B cell (primary cell): ENCODE results near the gene ZRANB3. TPM values are rescaled to one million over a fixed set of nuclear protein-coding genes. Genes with fewer than 3 reads are reported as not detected.

ENCODE experiments used
- ATAC-seq: fragments of 200-7000 bp; cut with Tn5 transposase; one replicate; pipeline ENCODE4 v1.10.0; 2021; ENCODE audit warnings: low read depth, mild to moderate bottlenecking, moderate number of reproducible peaks, moderate library complexity
- CTCF ChIA-PET: fragments of 350-600 bp; sonication (Branson Sonifier 250); formaldehyde crosslinking; loops from one replicate; lab custom pipeline; 2021; ENCODE audit warnings: antibody characterized with exemption, inconsistent platforms; lab: Charles Lee
- POLR2A ChIA-PET: fragments of 350-600 bp; sonication (Branson Sonifier 250); formaldehyde crosslinking; loops from one replicate; lab custom pipeline; 2021; ENCODE audit warnings: antibody characterized with exemption; lab: Charles Lee
- DNase-seq: peaks from one replicate; pipeline ENCODE4 v3.0.0; 2013
- H2AFZ ChIP-seq: 2 replicates; pipeline ENCODE4 v1.6.1; 2012; ENCODE audit warnings: mild to moderate bottlenecking, low read depth, low read length; ENCODE audit not compliant: insufficient read depth, poor library complexity, severe bottlenecking
- H3K27ac ChIP-seq, 2 donors: 1 replicate in 1 of 2; 2 replicates in 1 of 2; pipeline ENCODE4 v1.5.1; 2012 to 2013; ENCODE audit warnings: low read length in 2 of 2, mild to moderate bottlenecking in 2 of 2, moderate library complexity in 1 of 2
- H3K27me3 ChIP-seq, 4 experiments: fragments of 200-600 bp in 1 of 4; sonication (generic) in 1 of 4; replicated peaks in 1 of 4; 1 replicate in 2 of 4; 2 replicates in 2 of 4; pipeline versions ENCODE4 v1.6.1 to v1.7.0; 2013 to 2016; ENCODE audit warnings: low read length in 3 of 4, mild to moderate bottlenecking in 2 of 4, mixed read lengths in 1 of 4, moderate library complexity in 1 of 4; ENCODE audit not compliant: insufficient read depth in 4 of 4, control insufficient read depth in 3 of 4; ENCODE audit errors: control extremely low read depth in 1 of 4
- H3K36me3 ChIP-seq, 2 experiments: replicated peaks in 1 of 2; 1 replicate in 1 of 2; 2 replicates in 1 of 2; pipeline versions ENCODE4 v1.6.1 to v1.7.1; 2013; ENCODE audit warnings: low read length in 1 of 2; ENCODE audit not compliant: insufficient read depth in 2 of 2, control insufficient read depth in 1 of 2; ENCODE audit errors: control extremely low read depth in 1 of 2, extremely low read depth in 1 of 2
- H3K4me1 ChIP-seq, 2 donors: fragments of 200-600 bp in 1 of 2; sonication (generic) in 1 of 2; 1 replicate in 1 of 2; 2 replicates in 1 of 2; pipeline versions ENCODE4 v1.5.1 to v1.6.1; 2013 to 2017; ENCODE audit warnings: low read length in 2 of 2; ENCODE audit not compliant: control insufficient read depth in 2 of 2, insufficient read depth in 2 of 2
- H3K4me2 ChIP-seq: replicated peaks from 2 replicates; pipeline ENCODE3; 2012; ENCODE audit warnings: mild to moderate bottlenecking, low read depth, low read length; ENCODE audit not compliant: poor library complexity, severe bottlenecking
- H3K4me3 ChIP-seq, 5 experiments: fragments of 200-600 bp in 1 of 5; sonication (generic) in 1 of 5; 1 replicate in 3 of 5; 2 replicates in 2 of 5; pipeline versions ENCODE4 v1.5.1 to v1.7.0; 2011 to 2016; ENCODE audit warnings: low read length in 4 of 5, mild to moderate bottlenecking in 4 of 5, low read depth in 2 of 5, control low read depth in 1 of 5, moderate library complexity in 1 of 5; ENCODE audit not compliant: insufficient read depth in 1 of 5; ENCODE audit errors: control extremely low read depth in 1 of 5, extremely low read depth in 1 of 5
- H3K79me2 ChIP-seq: fragments of 200-600 bp; sonication (generic); one replicate; pipeline ENCODE4 v1.6.0; 2016; ENCODE audit warnings: low read length; ENCODE audit not compliant: control insufficient read depth, insufficient read depth
- H3K9ac ChIP-seq: fragments of 200-600 bp; sonication (generic); 2 replicates; pipeline ENCODE4 v1.6.1; 2017; ENCODE audit warnings: mild to moderate bottlenecking, low read length, moderate library complexity
- H3K9me3 ChIP-seq, 3 donors: one replicate each; pipeline versions ENCODE4 v1.6.1 to v1.7.1; 2013; ENCODE audit warnings: low read length in 2 of 3; ENCODE audit not compliant: control insufficient read depth in 2 of 3, insufficient read depth in 1 of 3; ENCODE audit errors: control extremely low read depth in 1 of 3
- H4K20me1 ChIP-seq: 2 replicates; pipeline ENCODE4 v1.6.0; 2012; ENCODE audit warnings: mild to moderate bottlenecking, low read length; ENCODE audit not compliant: insufficient read depth, control insufficient read depth, poor library complexity, severe bottlenecking
- H3K27ac Mint-ChIP-seq: one replicate; pipeline ENCODE4 v1.8.0; 2021; ENCODE audit warnings: mixed read lengths
- H3K27me3 Mint-ChIP-seq: one replicate; pipeline ENCODE4 v1.8.0; 2021; ENCODE audit warnings: mixed read lengths
- H3K4me1 Mint-ChIP-seq: one replicate; pipeline ENCODE4 v1.8.0; 2021; ENCODE audit warnings: mixed read lengths
- H3K4me3 Mint-ChIP-seq: one replicate; pipeline ENCODE4 v1.8.0; 2021; ENCODE audit warnings: mixed read lengths
- H3K9me3 Mint-ChIP-seq: one replicate; pipeline ENCODE4 v1.8.0; 2022; ENCODE audit warnings: mixed read lengths; ENCODE audit not compliant: insufficient read depth
- EZH2 ChIP-seq: IDR thresholded peaks from 2 replicates; pipeline ENCODE4 v1.6.1; 2012; ENCODE audit warnings: borderline replicate concordance, low read depth, mild to moderate bottlenecking, moderate library complexity, low read length; ENCODE audit not compliant: insufficient read depth, poor library complexity, severe bottlenecking
- WGBS: methylation state at CpG from one replicate; pipeline ENCODE4 v1.1.5; 2013; ENCODE audit warnings: missing lambda C conversion rate; ENCODE audit not compliant: insufficient coverage; 5-methylcytosine and 5-hydroxymethylcytosine counted together
- intact Hi-C: fragments of 100-400 bp; cut with micrococcal nuclease; formaldehyde crosslinking; loops from one replicate; pipeline ENCODE4 v1.10.0; 2022
- polyA plus RNA-seq: library from polyadenylated mRNA; depleted of rRNA; stranded (reverse); fragments of >200 nt; gene quantifications from 2 replicates; pipeline ENCODE4 v1.2.3, GENCODE V29; 2012
- total RNA-seq, 2 donors: library from RNA; stranded (reverse); fragments of 120-200 nt in 1 of 2; gene quantifications; 1 replicate in 1 of 2; 2 replicates in 1 of 2; pipeline versions ENCODE4 v1.2.3 to v1.2.4, GENCODE V29; 2013 to 2022
- TF ChIP-seq, protein P1 (sequence below): fragments of 200-600 bp; IDR thresholded peaks from one replicate; pipeline ENCODE4 v1.8.0; 2022; ENCODE audit warnings: antibody characterized with exemption, mild to moderate bottlenecking

The ZRANB3 gene
- total and polyA plus RNA-seq, 2 donors (not counting 1 experiment from before 2014, with no cell fraction given) = 2.4 to 9.8 TPM

DNA sequence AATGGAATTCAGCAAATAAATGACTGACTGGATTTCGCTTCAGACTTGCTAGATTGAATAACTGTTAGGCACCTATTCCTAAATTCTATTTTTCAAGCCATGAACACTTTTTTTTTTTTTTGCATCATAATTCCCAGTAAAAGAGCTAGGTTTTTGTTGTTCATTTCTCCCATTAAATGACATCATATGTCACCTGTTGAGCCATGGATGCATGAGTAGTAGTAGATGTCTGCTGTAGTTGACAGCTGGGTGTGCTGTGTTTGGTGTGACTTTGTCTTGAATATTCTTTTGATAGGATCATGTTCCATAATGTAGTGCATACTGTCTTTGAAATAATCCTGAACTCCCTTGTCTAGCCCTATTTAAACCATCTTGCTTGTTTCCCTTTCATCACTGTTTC lies 363.7 kb downstream of the ZRANB3 start:
- no peak overlapping the region for H3K27ac Mint-ChIP-seq
- H3K9me3 ChIP-seq = no peaks in the 10 kb centered on the region
- H3K27me3 ChIP-seq = no peaks in the 10 kb centered on the region
- H3K79me2 ChIP-seq = no peaks in the 10 kb centered on the region
- ATAC-seq (no peak), DNase-seq (no peak)
- no peak overlapping the region for H2AFZ ChIP-seq
- H3K4me2 ChIP-seq = no peak overlapping the region
- ChIA-PET CTCF (interaction anchor here (1.1 kb wide), 1 partner anchor 545 kb away, joined by 3 read pairs; no protein-coding TSS in a partner anchor), POLR2A (no interaction called here)
- no peaks in the 10 kb centered on the region for H3K27me3 Mint-ChIP-seq
- intact Hi-C loops = no loop called here
- no peaks in the 10 kb centered on the region for H3K4me1 Mint-ChIP-seq
- H3K4me3 Mint-ChIP-seq = no peak overlapping the region
- H3K4me3 ChIP-seq = no peak overlapping the region
- H3K4me1 ChIP-seq = no peaks in the 10 kb centered on the region
- no peaks in the 10 kb centered on the region for H4K20me1 ChIP-seq
- H3K9ac ChIP-seq = no peak overlapping the region
- H3K36me3 ChIP-seq = peaks cover 3 to 73% of the 10 kb centered on the region in 2 experiments
- H3K27ac ChIP-seq = no peak overlapping the region
- no CpG with 5 or more reads among the region's 1 CpG for WGBS
- no peak for TF ChIP-seq EZH2
- TF ChIP-seq, protein P1, sequence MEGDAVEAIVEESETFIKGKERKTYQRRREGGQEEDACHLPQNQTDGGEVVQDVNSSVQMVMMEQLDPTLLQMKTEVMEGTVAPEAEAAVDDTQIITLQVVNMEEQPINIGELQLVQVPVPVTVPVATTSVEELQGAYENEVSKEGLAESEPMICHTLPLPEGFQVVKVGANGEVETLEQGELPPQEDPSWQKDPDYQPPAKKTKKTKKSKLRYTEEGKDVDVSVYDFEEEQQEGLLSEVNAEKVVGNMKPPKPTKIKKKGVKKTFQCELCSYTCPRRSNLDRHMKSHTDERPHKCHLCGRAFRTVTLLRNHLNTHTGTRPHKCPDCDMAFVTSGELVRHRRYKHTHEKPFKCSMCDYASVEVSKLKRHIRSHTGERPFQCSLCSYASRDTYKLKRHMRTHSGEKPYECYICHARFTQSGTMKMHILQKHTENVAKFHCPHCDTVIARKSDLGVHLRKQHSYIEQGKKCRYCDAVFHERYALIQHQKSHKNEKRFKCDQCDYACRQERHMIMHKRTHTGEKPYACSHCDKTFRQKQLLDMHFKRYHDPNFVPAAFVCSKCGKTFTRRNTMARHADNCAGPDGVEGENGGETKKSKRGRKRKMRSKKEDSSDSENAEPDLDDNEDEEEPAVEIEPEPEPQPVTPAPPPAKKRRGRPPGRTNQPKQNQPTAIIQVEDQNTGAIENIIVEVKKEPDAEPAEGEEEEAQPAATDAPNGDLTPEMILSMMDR = no peak
- no peaks in the 10 kb centered on the region for H3K9me3 Mint-ChIP-seq

DNA sequence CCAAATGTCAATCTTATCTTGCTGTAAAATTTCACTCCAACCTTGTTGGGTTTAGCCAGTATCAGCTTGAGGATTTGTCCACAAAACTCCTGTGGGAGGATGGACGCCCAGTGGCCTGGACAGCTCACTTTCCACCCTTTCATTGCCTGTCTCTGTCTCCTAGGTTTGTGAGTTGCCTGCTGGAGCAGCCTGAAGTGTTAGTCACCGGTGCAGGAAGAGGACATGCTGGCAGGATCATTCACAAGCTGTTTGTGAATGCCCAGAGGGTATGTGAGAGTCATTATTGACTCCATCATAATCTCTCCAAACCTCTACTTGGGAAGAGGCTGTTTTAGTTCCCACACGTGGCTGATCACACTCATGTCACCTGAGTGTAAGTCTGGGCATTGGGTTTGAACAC lies 366.6 kb downstream of the ZRANB3 start:
- Histone ChIP-seq H3K36me3 (peaks cover 3 to 63% of the 10 kb centered on the region in 2 experiments), H3K9ac (no peak overlapping the region), H3K4me1 (no peaks in the 10 kb centered on the region), H3K79me2 (no peaks in the 10 kb centered on the region), H3K27ac (no peak overlapping the region), H2AFZ (no peak overlapping the region), H3K4me2 (no peak overlapping the region), H3K27me3 (no peaks in the 10 kb centered on the region), H4K20me1 (no peaks in the 10 kb centered on the region), H3K4me3 (no peak overlapping the region), H3K9me3 (no peaks in the 10 kb centered on the region)
- ATAC-seq (no peak), DNase-seq (no peak)
- Mint-ChIP-seq H3K9me3 (no peaks in the 10 kb centered on the region), H3K4me3 (no peak overlapping the region), H3K27me3 (no peaks in the 10 kb centered on the region), H3K4me1 (no peaks in the 10 kb centered on the region), H3K27ac (no peak overlapping the region)
- no peak for TF ChIP-seq EZH2
- TF ChIP-seq, protein P1 = no peak
- ChIA-PET POLR2A (no interaction called here), CTCF (interaction anchor here (0.5 to 1.6 kb wide), 2 partner anchors 55 to 160 kb away, joined by 3 read pairs; no protein-coding TSS in a partner anchor)
- 100% methylated on average over 1 of the region's 3 CpGs for WGBS
- intact Hi-C loops = no loop called here
